SK-N-SH (cell line): Measurements from ENCODE around the gene AFF3. TPM values are rescaled to one million over a fixed set of nuclear protein-coding genes. Genes with fewer than 3 reads are reported as not detected.
A peak's percentile ranks its signal among the peaks of the same experiment; 100 is the strongest.

Source experiments
- CTCF ChIA-PET: fragments of 300-600, 350-600 bp; formaldehyde crosslinking; extraction: SDS; loops from one replicate; lab custom pipeline; 2021; lab: Yijun Ruan, JAX
- POLR2A ChIA-PET: fragments of 350-600 bp; sonication (Branson Sonifier 250); formaldehyde crosslinking; extraction: SDS; loops from one replicate; lab custom pipeline; 2020; ENCODE audit warnings: antibody characterized with exemption, inconsistent platforms; lab: Yijun Ruan, JAX
- DNase-seq: peaks from one replicate; pipeline ENCODE4 v3.0.0; 2012
- H2AFZ ChIP-seq: fragments of 200-600 bp; sonication (generic); 2 replicates; pipeline ENCODE4 v1.8.1; 2016; ENCODE audit warnings: antibody characterized with exemption, mild to moderate bottlenecking, low read depth
- H3F3A ChIP-seq: fragments of 200-600 bp; sonication (generic); replicated peaks from 2 replicates; pipeline ENCODE3; 2016; ENCODE audit warnings: antibody characterized with exemption, mild to moderate bottlenecking; ENCODE audit not compliant: insufficient read depth
- H3K27ac ChIP-seq, 2 experiments: fragments of 200-500 bp in 1 of 2; fragments of 200-600 bp in 1 of 2; sonication (Bioruptor generic) in 1 of 2; sonication (generic), shearing (Covaris generic) in 1 of 2; 2 replicates each; pipeline versions ENCODE4 v1.5.1 to v1.6.1; 2014 to 2016; ENCODE audit warnings: low read depth in 2 of 2, inconsistent platforms in 1 of 2, low read length in 1 of 2, mild to moderate bottlenecking in 1 of 2, mixed read lengths in 1 of 2
- H3K27me3 ChIP-seq: fragments of 200-600 bp; sonication (generic), shearing (Covaris generic); 2 replicates; pipeline ENCODE4 v1.6.1; 2016; ENCODE audit warnings: mixed run types; ENCODE audit not compliant: insufficient read depth
- H3K36me3 ChIP-seq, 2 experiments: fragments of 200-500 bp in 1 of 2; fragments of 200-600 bp in 1 of 2; sonication (Bioruptor generic) in 1 of 2; sonication (generic) in 1 of 2; replicated peaks in 1 of 2; 2 replicates each; pipeline versions ENCODE3 to v1.5.1; 2014 to 2016; ENCODE audit warnings: low read length in 1 of 2, mild to moderate bottlenecking in 1 of 2; ENCODE audit not compliant: insufficient read depth in 2 of 2, control insufficient read depth in 1 of 2
- H3K4me1 ChIP-seq, 2 experiments: fragments of 200-500 bp in 1 of 2; fragments of 200-600 bp in 1 of 2; sonication (Bioruptor generic) in 1 of 2; sonication (generic), shearing (Covaris generic) in 1 of 2; 2 replicates each; pipeline versions ENCODE4 v1.5.1 to v1.6.1; 2014 to 2016; ENCODE audit warnings: low read depth in 1 of 2, low read length in 1 of 2, mixed run types in 1 of 2; ENCODE audit not compliant: insufficient read depth in 2 of 2, control insufficient read depth in 1 of 2
- H3K4me2 ChIP-seq: fragments of 200-600 bp; sonication (generic), shearing (Covaris generic); 2 replicates; pipeline ENCODE4 v1.6.1; 2017; ENCODE audit warnings: mixed run types
- H3K4me3 ChIP-seq, 2 experiments: fragments of 200-500 bp in 1 of 2; fragments of 200-600 bp in 1 of 2; sonication (Bioruptor generic) in 1 of 2; sonication (generic), shearing (Covaris generic) in 1 of 2; 2 replicates each; pipeline versions ENCODE4 v1.5.1 to v1.8.1; 2014 to 2016; ENCODE audit warnings: low read depth in 2 of 2, inconsistent platforms in 1 of 2, low read length in 1 of 2, mild to moderate bottlenecking in 1 of 2, mixed read lengths in 1 of 2, moderate library complexity in 1 of 2
- H3K79me2 ChIP-seq: fragments of 200-600 bp; sonication (generic); 2 replicates; pipeline ENCODE4 v1.8.1; 2017; ENCODE audit warnings: mild to moderate bottlenecking; ENCODE audit not compliant: insufficient read depth
- H3K9ac ChIP-seq: fragments of 200-600 bp; sonication (generic); 2 replicates; pipeline ENCODE4 v1.6.1; 2017; ENCODE audit warnings: mixed run types
- H3K9me2 ChIP-seq: fragments of 200-600 bp; sonication (generic); 2 replicates; pipeline ENCODE4 v1.6.1; 2017; ENCODE audit warnings: mixed run types
- H3K9me3 ChIP-seq: fragments of 200-600 bp; sonication (generic); 2 replicates; pipeline ENCODE4 v1.6.1; 2017; ENCODE audit warnings: mixed run types, mild to moderate bottlenecking, moderate library complexity
- H4K20me1 ChIP-seq: fragments of 200-600 bp; sonication (generic); 2 replicates; pipeline ENCODE4 v1.6.1; 2017; ENCODE audit warnings: mild to moderate bottlenecking, mixed run types; ENCODE audit not compliant: insufficient read depth
- ELF1 ChIP-seq: IDR thresholded peaks from 2 replicates; pipeline ENCODE4 v1.4.0; 2012
- FOSL2 ChIP-seq: IDR thresholded peaks from 2 replicates; pipeline ENCODE4 v1.4.0; 2012; ENCODE audit warnings: low read depth, mild to moderate bottlenecking, moderate library complexity, borderline replicate concordance
- GATA2 ChIP-seq: sonication (generic); formaldehyde crosslinking; IDR thresholded peaks from 2 replicates; pipeline ENCODE4 v1.5.0; 2020; ENCODE audit warnings: mild to moderate bottlenecking, missing genetic modification reagents
- JUND ChIP-seq: IDR thresholded peaks from 2 replicates; pipeline ENCODE4 v1.4.0; 2012
- MXI1 ChIP-seq: IDR thresholded peaks from 2 replicates; pipeline ENCODE4 v1.6.1; 2012; ENCODE audit warnings: mild to moderate bottlenecking, low read depth, low read length, improper control_type of control experiment
- NFIC ChIP-seq: IDR thresholded peaks from 2 replicates; pipeline ENCODE4 v1.4.0; 2012; ENCODE audit warnings: borderline replicate concordance
- PBX3 ChIP-seq: IDR thresholded peaks from 2 replicates; pipeline ENCODE4; 2012
- POLR2AphosphoS5 ChIP-seq: IDR thresholded peaks from 2 replicates; pipeline ENCODE4 v1.6.1; 2012; ENCODE audit warnings: low read depth, low read length
- RCOR1 ChIP-seq: fragments of 150-350 bp; IDR thresholded peaks from 2 replicates; pipeline ENCODE4 v1.6.1; 2017; ENCODE audit warnings: antibody characterized with exemption, low read length
- REST ChIP-seq: IDR thresholded peaks from 2 replicates; pipeline ENCODE4 v1.6.1; 2012; ENCODE audit warnings: mild to moderate bottlenecking, low read depth, low read length, moderate library complexity
- RFX5 ChIP-seq: IDR thresholded peaks from 2 replicates; pipeline ENCODE4 v1.6.1; 2012; ENCODE audit warnings: mild to moderate bottlenecking, improper control_type of control experiment, low read length
- RXRA ChIP-seq: IDR thresholded peaks from 2 replicates; pipeline ENCODE4 v1.4.0; 2012; ENCODE audit warnings: low read depth, mild to moderate bottlenecking, borderline replicate concordance
- SIN3A ChIP-seq: IDR thresholded peaks from 2 replicates; pipeline ENCODE4 v1.6.1; 2012; ENCODE audit warnings: low read depth, mild to moderate bottlenecking, low read length, moderate library complexity, borderline replicate concordance
- USF2 ChIP-seq: fragments of 150-350 bp; IDR thresholded peaks from 2 replicates; pipeline ENCODE4 v1.6.1; 2017; ENCODE audit warnings: antibody characterized with exemption, low read length, low read depth, borderline replicate concordance
- YY1 ChIP-seq: IDR thresholded peaks from 2 replicates; pipeline ENCODE4 v1.4.0; 2012; ENCODE audit warnings: low read depth, mild to moderate bottlenecking
- ZBTB33 ChIP-seq: IDR thresholded peaks from 2 replicates; pipeline ENCODE4 v1.4.0; 2012; ENCODE audit warnings: low read depth, borderline replicate concordance
- WGBS: methylation state at CpG from one replicate; pipeline ENCODE4 v1.1.6; 2017; ENCODE audit warnings: low lambda C conversion rate; 5-methylcytosine and 5-hydroxymethylcytosine counted together
- polyA plus RNA-seq, 3 experiments: library from polyadenylated mRNA; depleted of rRNA; stranded (reverse); fragments of >200 nt; gene quantifications; 2 replicates each; pipeline ENCODE4 v1.2.3, GENCODE V29; 2012

AFF3 gene
- polyA plus RNA-seq, 1 of the 3 experiments (the other 2 are of a cell fraction): 0.36 TPM

- DNase-seq: peak; percentile 30
- no peaks in the 10 kb centered on the region for H4K20me1 ChIP-seq
- 67% methylated on average over 7 of the region's 7 CpGs for WGBS
- POLR2A ChIA-PET: no interaction called here
- TF ChIP-seq YY1 (no peak), GATA2 (CRISPR knock-in tag) (0 out of 2 replicates have a peak, but pooled peaks have one; percentile 6)
- no peak overlapping the region for H2AFZ ChIP-seq
- H3K9me3 ChIP-seq: no peaks in the 10 kb centered on the region
- H3K27ac ChIP-seq: peak overlapping the region in 1 of 2 experiments; percentile 64; a peak in 2 of 4 replicates
- no peaks in the 10 kb centered on the region for H3K36me3 ChIP-seq
- H3K79me2 ChIP-seq: no peaks in the 10 kb centered on the region
- H3K27me3 ChIP-seq: no peaks in the 10 kb centered on the region
- no peaks in the 10 kb centered on the region for H3F3A ChIP-seq
- H3K4me3 ChIP-seq: no peak overlapping the region
- H3K4me1 ChIP-seq: no peaks in the 10 kb centered on the region
- no peaks in the 10 kb centered on the region for H3K9me2 ChIP-seq
- CTCF ChIA-PET: interaction anchor here (0.9 kb wide), 1 partner anchor 755 kb away, joined by 3 read pairs; no protein-coding TSS in a partner anchor
- no peak overlapping the region for H3K4me2 ChIP-seq
- H3K9ac ChIP-seq: no peak overlapping the region
Observed at GRCh38 chr2:99507937-99508818, 634.2 kb downstream of the AFF3 start.

GRCh38 chr2:99504844-99505584, 637.4 kb downstream of the AFF3 start:
- Histone ChIP-seq H3K79me2 (no peaks in the 10 kb centered on the region), H3K9ac (no peak overlapping the region), H3K9me2 (no peaks in the 10 kb centered on the region), H3K4me3 (no peak overlapping the region), H2AFZ (no peak overlapping the region), H3K4me1 (no peaks in the 10 kb centered on the region), H3F3A (no peaks in the 10 kb centered on the region), H3K4me2 (no peak overlapping the region), H3K27me3 (no peaks in the 10 kb centered on the region), H3K9me3 (no peaks in the 10 kb centered on the region), H3K36me3 (no peaks in the 10 kb centered on the region), H4K20me1 (no peaks in the 10 kb centered on the region), H3K27ac (no peak overlapping the region)
- no peak for DNase-seq
- CTCF ChIA-PET: interaction anchor here (0.8 to 1.2 kb wide), 2 partner anchors 15 to 758 kb away, joined by 3 to 4 read pairs; partner anchors contain the start of gene REV1
- WGBS: 26% methylated on average over 4 of the region's 4 CpGs
- POLR2A ChIA-PET: no interaction called here
- TF ChIP-seq ZBTB33 (no peak), FOSL2 (no peak), RCOR1 (no peak), SIN3A (no peak), REST (no peak), POLR2AphosphoS5 (no peak), NFIC (no peak), ELF1 (no peak), MXI1 (no peak), RXRA (no peak), JUND (no peak), PBX3 (no peak), USF2 (no peak), RFX5 (no peak)
